HUES48 (cell line): Measurements from ENCODE around the gene TRMT61A.
"Not testable (repeated sequence)": the region's sequence is repeated elsewhere in the genome, so short reads cannot be mapped to it uniquely, and the experiment has no call there.

ENCODE experiments used
- H3K27ac ChIP-seq: one replicate; pipeline ENCODE4 v1.7.0; 2013; ENCODE audit warnings: low read depth, low read length, inconsistent platforms
- H3K27me3 ChIP-seq: 2 replicates; pipeline ENCODE4 v1.6.1; 2013; ENCODE audit warnings: mild to moderate bottlenecking, low read length; ENCODE audit not compliant: control insufficient read depth, insufficient read depth
- H3K36me3 ChIP-seq: 2 replicates; pipeline ENCODE4 v1.6.1; 2013; ENCODE audit warnings: low read length; ENCODE audit not compliant: control insufficient read depth, insufficient read depth
- H3K4me1 ChIP-seq: 2 replicates; pipeline ENCODE4 v1.6.1; 2013; ENCODE audit warnings: mild to moderate bottlenecking, low read length; ENCODE audit not compliant: control insufficient read depth, insufficient read depth
- H3K4me3 ChIP-seq: 2 replicates; pipeline ENCODE4 v1.5.1; 2013; ENCODE audit warnings: mild to moderate bottlenecking, low read depth, low read length
- H3K9ac ChIP-seq: 2 replicates; pipeline ENCODE4 v1.6.1; 2013; ENCODE audit warnings: mild to moderate bottlenecking, low read depth, low read length, moderate library complexity
- H3K9me3 ChIP-seq: 2 replicates; pipeline ENCODE4 v1.6.1; 2013; ENCODE audit warnings: low read length; ENCODE audit not compliant: control insufficient read depth, insufficient read depth

TRMT61A gene

DNA sequence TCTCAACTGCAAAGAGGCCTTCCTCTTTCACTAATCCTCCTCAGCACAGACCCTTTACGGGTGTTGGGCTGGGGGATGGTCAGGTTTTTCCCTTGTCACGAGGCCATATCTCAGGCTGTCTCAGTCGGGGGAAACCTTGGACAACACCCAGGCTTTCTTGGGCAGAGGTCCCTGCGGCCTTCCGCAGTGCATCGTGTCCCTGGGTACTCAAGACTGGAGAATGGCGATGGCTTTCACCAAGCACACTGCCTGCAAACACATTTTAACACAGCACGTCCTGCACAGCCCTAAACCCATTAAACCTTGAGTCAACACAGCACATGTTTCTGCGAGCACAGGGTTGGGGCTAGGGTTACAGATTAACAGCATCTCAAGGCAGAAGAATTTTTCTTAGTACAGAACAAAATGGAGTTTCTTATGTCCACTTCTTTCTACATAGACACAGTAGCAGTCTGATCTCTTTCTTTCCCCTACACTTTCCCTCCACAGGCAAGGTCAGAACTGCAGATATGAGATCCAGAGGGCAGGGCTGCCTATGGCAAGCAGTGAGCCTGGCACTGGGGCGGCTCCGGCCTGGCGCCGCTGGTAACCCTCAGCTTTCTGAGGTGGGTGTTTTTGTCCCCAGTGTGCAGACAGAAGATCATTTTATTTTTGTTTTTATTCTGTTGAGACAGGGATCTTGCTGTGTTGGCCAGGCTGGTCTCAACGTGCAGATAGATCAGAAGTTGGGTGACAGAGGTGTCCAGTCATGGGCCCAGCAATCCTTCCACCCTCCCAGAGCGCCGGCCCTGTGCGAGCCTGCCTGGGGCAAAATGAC, 3.4 kb upstream of the TRMT61A start:
- not testable (repeated sequence) for H3K9ac ChIP-seq, H3K9me3 ChIP-seq, H3K36me3 ChIP-seq, H3K4me1 ChIP-seq, H3K4me3 ChIP-seq
- Histone ChIP-seq H3K27me3 (peaks cover 21% of the 10 kb centered on the region), H3K27ac (peak overlapping the region; percentile 18)

DNA sequence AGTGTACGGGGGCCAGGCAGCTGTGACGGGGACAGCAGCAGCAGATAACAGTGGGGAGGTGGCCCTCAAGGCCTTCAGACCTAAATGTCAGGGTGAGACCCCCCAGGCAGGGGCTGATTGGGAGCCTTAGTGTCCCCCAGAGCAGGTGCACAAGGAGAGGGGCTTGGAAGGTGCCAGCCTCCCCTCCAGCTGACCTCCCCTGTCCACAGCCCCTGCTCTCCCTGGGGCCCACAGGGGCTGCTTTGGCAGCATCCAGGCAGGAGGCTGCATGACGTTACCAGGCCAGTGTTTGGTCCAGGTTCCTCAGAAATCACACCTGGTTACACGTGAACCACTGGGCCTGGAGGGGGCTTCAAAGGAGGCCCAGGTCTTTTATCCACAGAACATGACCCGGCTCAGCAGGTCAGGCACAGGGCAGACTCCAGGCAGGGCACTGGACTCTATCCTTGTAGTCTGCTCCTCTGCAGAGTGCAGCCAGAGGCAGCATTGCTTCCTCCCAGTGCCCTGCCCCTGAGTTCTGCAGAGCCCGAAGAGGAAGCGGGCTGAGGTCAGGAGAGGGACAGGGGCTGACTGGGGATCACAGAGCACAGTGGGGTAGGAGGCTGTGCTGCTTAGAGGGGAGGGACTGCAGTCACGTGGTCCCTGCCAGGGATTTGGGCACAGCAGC, 2.6 kb upstream of the TRMT61A start:
- H3K9me3 ChIP-seq: no peaks in the 10 kb centered on the region
- peaks cover 8% of the 10 kb centered on the region; the same call in 1 of the 2 replicates for H3K4me1 ChIP-seq
- no peak overlapping the region for H3K27ac ChIP-seq
- H3K27me3 ChIP-seq: peaks cover 21% of the 10 kb centered on the region
- no peak overlapping the region for H3K4me3 ChIP-seq
- H3K9ac ChIP-seq: no peak overlapping the region
- H3K36me3 ChIP-seq: 0 out of 2 replicates have a peak, but pooled peaks cover 3% of the 10 kb centered on the region

DNA sequence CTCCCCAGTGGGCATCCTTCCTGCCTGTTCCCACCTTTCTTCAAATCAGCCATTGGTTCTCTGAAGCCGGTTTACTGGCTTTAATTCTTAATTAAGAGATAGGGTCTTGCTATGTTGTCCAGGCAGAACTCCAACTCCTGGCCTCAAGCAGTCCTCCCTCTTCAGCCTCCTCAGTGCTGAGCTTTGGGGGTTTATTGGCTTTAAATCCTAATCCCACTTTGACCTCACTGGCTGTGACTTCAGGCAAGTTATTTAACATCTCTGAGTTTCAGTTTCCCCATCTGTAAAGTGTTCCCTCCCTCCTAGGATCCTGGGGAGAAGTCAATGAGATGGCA, 2.1 kb upstream of the TRMT61A start:
- Histone ChIP-seq H3K27ac (no peak overlapping the region), H3K4me3 (no peak overlapping the region), H3K27me3 (peaks cover 21% of the 10 kb centered on the region), H3K9me3 (no peaks in the 10 kb centered on the region), H3K4me1 (peaks cover 8% of the 10 kb centered on the region; the same call in 1 of the 2 replicates), H3K36me3 (0 out of 2 replicates have a peak, but pooled peaks cover 3% of the 10 kb centered on the region), H3K9ac (no peak overlapping the region)

DNA sequence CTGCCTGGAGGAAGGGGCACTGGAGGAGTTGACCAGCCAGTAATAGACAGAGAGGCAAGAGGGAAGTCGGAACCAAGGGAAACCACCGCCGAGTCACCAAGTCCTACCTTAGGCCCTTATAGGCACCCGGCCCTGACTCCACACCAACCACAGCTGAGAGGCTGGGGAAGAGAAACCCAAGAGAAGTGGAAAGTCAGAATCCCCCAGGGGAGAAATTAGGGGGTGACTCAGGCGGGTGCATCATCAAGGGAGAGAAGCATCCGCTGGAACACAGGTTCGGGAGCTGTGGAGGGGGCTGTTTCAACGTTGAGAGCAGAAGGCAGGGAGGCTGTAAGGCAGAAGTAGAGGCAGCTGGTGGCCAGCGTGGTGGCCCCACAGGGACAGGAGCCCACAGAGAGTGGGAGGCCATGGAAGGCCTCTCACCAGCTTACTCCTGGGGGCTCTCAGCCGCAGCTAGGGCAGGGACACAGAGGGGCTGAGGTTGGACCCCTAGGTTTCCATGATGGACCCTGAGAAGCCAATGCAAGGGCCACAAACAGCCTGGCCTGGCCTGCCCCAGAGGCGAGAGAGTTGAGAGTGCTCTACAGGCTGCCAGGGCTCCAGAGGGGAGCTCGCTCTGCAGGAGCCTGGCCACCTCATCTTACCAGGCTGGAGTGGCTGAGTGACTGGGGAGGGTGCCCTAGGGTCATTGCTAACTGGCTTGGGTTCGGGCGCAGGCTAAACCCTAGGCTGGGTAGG, 1.4 kb upstream of the TRMT61A start:
- Histone ChIP-seq H3K4me1 (peaks cover 8% of the 10 kb centered on the region; the same call in 1 of the 2 replicates), H3K9ac (no peak overlapping the region), H3K27ac (peak overlapping the region; percentile 88), H3K9me3 (no peaks in the 10 kb centered on the region), H3K4me3 (no peak overlapping the region), H3K27me3 (peaks cover 21% of the 10 kb centered on the region), H3K36me3 (peaks cover 10% of the 10 kb centered on the region)

DNA sequence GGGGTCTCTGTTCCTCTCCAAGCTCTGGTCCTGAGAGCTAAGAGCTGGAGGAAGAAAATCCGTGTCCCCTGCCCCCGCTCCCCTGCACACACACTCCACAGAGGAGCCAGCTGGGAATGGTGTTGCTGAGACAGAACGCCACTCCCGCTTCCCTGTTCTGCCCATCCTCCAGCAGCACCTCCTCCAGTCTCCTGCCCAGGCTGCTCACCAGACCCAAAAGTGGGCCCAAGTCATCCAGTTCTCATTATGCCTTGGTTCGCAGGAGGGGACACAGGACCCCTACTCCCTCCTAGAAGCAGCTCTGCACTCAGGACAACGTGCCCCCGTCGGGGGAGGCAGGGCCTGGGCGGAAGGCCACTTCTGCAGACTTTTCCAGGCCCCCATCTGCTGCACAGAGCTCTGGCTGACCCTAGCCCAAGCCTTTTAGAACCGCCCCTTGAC, 830 bp upstream of the TRMT61A start:
- Histone ChIP-seq H3K4me1 (peaks cover 8% of the 10 kb centered on the region; the same call in 1 of the 2 replicates), H3K4me3 (peak overlapping the region; percentile 98), H3K9ac (peak overlapping the region; percentile 77), H3K27me3 (peaks cover 18% of the 10 kb centered on the region), H3K9me3 (no peaks in the 10 kb centered on the region), H3K36me3 (peaks cover 16% of the 10 kb centered on the region), H3K27ac (peak overlapping the region; percentile 88)

DNA sequence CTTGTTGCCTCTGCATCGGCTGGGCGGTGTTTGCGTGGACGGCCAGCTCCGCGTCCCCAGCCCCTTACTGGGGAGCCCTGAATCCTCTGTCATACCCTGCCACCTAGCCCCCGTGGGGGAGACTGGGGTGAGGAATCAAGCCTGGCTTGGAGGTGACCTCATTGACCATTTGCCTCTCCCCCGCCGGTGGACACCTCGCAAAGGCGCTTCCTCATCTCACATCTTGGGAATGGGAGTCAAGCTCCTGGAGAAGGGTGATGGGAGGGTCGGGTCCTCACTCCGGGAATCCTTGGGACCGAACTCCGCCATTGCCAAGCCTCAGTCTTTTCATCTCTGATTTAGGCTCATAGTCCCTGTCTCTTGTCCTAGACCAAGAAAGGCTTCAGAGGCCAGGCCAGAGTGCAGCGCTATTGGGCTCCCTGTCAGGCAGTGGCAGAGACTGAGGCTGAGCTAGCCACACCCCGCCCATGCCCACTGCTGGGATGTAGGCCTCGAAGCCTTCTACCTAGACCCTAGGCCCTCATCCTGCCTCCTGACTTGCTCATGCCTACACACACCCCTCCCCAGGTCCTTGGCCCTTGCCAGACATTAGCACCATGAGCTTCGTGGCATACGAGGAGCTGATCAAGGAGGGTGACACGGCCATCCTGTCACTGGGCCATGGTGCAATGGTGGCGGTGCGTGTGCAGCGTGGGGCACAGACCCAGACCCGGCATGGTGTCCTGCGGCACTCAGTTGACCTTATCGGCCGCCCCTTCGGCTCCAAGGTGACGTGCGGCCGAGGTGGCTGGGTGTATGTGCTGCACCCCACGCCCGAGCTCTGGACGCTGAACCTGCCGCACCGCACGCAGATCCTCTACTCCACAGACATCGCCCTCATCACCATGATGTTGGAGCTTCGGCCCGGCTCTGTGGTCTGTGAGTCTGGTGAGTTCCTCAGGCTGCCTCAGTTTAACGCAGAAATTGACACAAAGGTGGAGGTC, 678 bp downstream of the TRMT61A start:
- Histone ChIP-seq H3K9me3 (no peaks in the 10 kb centered on the region), H3K9ac (peak overlapping the region; percentile 82), H3K27me3 (peaks cover 3% of the 10 kb centered on the region; the same call in 1 of the 2 replicates), H3K4me1 (peaks cover 8% of the 10 kb centered on the region; the same call in 1 of the 2 replicates), H3K36me3 (peaks cover 30% of the 10 kb centered on the region), H3K27ac (peak overlapping the region; percentile 65), H3K4me3 (peak overlapping the region; percentile 98)

DNA sequence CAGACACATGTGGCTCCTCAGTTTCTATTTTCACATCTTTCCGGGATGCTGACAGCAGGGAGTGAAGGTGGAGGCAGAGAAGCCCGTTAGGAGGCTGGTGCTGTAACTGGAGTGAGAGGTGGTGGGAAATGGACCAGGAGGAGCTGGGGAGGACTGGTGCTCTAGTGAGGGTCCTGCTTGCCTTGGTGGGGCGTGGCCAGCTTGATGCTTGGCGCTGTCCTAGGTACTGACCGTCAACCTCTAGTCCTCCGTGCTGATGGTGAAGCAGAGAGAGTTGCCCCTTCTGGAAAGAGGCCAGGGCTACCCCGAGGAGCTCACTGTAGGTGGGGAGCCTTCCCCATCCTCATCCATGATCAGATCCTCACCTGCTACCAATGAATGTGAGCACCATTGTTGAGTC, 1.4 kb downstream of the TRMT61A start:
- Histone ChIP-seq H3K9me3 (no peaks in the 10 kb centered on the region), H3K27me3 (no peaks in the 10 kb centered on the region), H3K27ac (no peak overlapping the region), H3K9ac (no peak overlapping the region), H3K4me1 (peaks cover 8% of the 10 kb centered on the region; the same call in 1 of the 2 replicates), H3K36me3 (peaks cover 37% of the 10 kb centered on the region), H3K4me3 (no peak overlapping the region)

DNA sequence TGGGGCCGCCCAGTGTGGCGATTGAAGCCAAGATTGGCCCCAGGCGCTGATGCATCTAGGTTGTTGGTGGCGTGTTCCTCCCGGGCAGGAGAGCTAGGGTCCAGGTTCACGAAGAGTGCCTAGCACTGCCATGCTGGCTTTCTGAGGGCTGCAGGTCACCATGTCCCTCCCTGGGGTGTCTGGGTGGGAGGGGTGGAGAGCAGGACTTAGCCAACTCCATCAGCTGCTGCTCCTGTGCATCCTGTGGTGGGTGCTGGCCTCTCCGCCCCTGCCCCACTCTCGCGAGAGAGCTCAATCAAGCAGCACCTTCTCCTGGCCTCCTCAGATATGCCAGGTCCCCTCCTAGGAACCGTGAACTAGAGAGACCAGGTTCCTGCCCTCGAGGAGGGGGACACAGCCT, 1.8 kb downstream of the TRMT61A start:
- Histone ChIP-seq H3K9me3 (no peaks in the 10 kb centered on the region), H3K9ac (no peak overlapping the region), H3K4me3 (no peak overlapping the region), H3K27me3 (no peaks in the 10 kb centered on the region), H3K4me1 (peaks cover 8% of the 10 kb centered on the region; the same call in 1 of the 2 replicates), H3K36me3 (peaks cover 40% of the 10 kb centered on the region), H3K27ac (no peak overlapping the region)

DNA sequence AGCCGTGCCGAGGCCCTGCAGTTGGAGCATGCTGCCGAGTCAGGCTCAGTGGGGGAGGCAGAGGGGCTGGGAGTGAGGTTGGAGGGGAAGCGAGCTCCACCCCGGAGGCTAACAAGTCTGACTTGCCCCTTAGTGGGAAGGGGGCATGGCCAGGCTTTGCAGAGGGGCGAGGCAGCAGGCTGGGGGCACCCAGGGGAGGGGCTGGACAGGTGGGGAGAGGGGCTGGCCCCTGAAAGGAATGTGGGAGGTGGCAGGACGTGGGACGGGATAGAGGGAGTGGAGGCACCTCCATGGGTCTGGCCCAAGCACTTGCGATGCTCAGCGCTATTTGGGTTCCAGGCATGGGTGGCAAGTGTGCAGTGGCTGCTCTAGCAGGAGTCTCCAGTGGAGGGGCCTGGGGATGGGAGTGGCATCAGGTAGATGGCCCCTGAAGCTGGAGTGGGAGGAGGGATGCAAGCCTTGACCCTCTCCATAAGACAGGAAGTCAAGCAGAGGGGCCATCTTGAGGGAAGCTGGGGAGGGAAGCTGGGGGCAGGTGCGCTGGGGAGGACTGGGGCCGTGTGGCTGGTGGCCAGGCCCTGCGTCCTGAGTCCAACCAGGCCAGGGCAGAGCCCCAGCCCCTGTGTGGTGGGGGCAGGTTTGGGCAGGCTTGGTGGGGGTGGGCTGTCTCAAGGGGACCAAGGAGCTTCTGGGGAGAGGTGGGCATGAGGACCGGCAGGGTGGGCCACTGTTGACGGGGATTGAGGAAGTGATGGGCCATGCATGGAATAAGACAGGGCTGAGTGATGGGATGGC, 2.6 kb downstream of the TRMT61A start:
- Histone ChIP-seq H3K27me3 (no peaks in the 10 kb centered on the region), H3K27ac (no peak overlapping the region), H3K4me1 (peaks cover 8% of the 10 kb centered on the region; the same call in 1 of the 2 replicates), H3K9ac (no peak overlapping the region), H3K9me3 (no peaks in the 10 kb centered on the region), H3K4me3 (no peak overlapping the region), H3K36me3 (peaks cover 40% of the 10 kb centered on the region)
